Activated CD8-positive, alpha-beta T cell treated with anti-CD3 and anti-CD28 coated beads for 36 hours (primary cell): Measurements from ENCODE around the gene BIK. TPM values are rescaled to one million over a fixed set of nuclear protein-coding genes. Genes with fewer than 3 reads are reported as not detected.

Experiments
- ATAC-seq: fragments of 200-7000 bp; cut with Tn5 transposase; one replicate; pipeline ENCODE4 v1.10.0; 2021; ENCODE audit warnings: mild to moderate bottlenecking, moderate library complexity
- CTCF ChIA-PET: fragments of 350-600 bp; sonication (Branson Sonifier 250); formaldehyde crosslinking; loops from one replicate; lab custom pipeline; 2021; ENCODE audit warnings: antibody characterized with exemption; lab: Charles Lee
- POLR2A ChIA-PET: fragments of 350-600 bp; sonication (Branson Sonifier 250); formaldehyde crosslinking; loops from one replicate; lab custom pipeline; 2021; ENCODE audit warnings: antibody characterized with exemption; lab: Charles Lee
- DNase-seq: peaks from one replicate; pipeline ENCODE4 v3.0.0-alpha.2; 2020
- H3K27ac Mint-ChIP-seq: one replicate; pipeline ENCODE4 v1.8.0; 2021; ENCODE audit warnings: mild to moderate bottlenecking, mixed read lengths
- H3K27me3 Mint-ChIP-seq: one replicate; pipeline ENCODE4 v1.8.0; 2021; ENCODE audit warnings: mixed read lengths
- H3K36me3 Mint-ChIP-seq: one replicate; pipeline ENCODE4 v1.8.0; 2021; ENCODE audit warnings: low read depth, mixed read lengths
- H3K4me1 Mint-ChIP-seq: one replicate; pipeline ENCODE4 v1.8.0; 2021; ENCODE audit warnings: low read depth, mixed read lengths
- H3K4me3 Mint-ChIP-seq: one replicate; pipeline ENCODE4 v1.8.0; 2021; ENCODE audit warnings: mild to moderate bottlenecking, moderate library complexity, mixed read lengths
- H3K9me3 Mint-ChIP-seq: one replicate; pipeline ENCODE4 v1.8.0; 2021; ENCODE audit warnings: mixed read lengths
- intact Hi-C: fragments of 100-400 bp; cut with micrococcal nuclease; formaldehyde crosslinking; loops from one replicate; pipeline ENCODE4 v1.10.0; 2022
- total RNA-seq, 2 experiments: library from RNA; stranded (reverse); gene quantifications; one replicate each; pipeline ENCODE4 v1.2.3, GENCODE V29; 2021
- TF ChIP-seq, protein P1 (sequence below): fragments of 200-600 bp; IDR thresholded peaks from one replicate; pipeline ENCODE4 v1.8.0; 2022; ENCODE audit warnings: antibody characterized with exemption, mild to moderate bottlenecking

Gene BIK
- total RNA-seq, 2 experiments from 2014 or later = 2.5 to 3.3 TPM

GRCh38 chr22:43148581-43148980 lies 38.0 kb downstream of the BIK start:
- Mint-ChIP-seq H3K27me3 (no peaks in the 10 kb centered on the region), H3K4me3 (no peak overlapping the region), H3K4me1 (peaks cover 20% of the 10 kb centered on the region), H3K27ac (no peak overlapping the region), H3K9me3 (no peaks in the 10 kb centered on the region), H3K36me3 (no peaks in the 10 kb centered on the region)
- ChIA-PET POLR2A (no interaction called here), CTCF (no interaction called here)
- intact Hi-C loops = no loop called here
- TF ChIP-seq, protein P1, sequence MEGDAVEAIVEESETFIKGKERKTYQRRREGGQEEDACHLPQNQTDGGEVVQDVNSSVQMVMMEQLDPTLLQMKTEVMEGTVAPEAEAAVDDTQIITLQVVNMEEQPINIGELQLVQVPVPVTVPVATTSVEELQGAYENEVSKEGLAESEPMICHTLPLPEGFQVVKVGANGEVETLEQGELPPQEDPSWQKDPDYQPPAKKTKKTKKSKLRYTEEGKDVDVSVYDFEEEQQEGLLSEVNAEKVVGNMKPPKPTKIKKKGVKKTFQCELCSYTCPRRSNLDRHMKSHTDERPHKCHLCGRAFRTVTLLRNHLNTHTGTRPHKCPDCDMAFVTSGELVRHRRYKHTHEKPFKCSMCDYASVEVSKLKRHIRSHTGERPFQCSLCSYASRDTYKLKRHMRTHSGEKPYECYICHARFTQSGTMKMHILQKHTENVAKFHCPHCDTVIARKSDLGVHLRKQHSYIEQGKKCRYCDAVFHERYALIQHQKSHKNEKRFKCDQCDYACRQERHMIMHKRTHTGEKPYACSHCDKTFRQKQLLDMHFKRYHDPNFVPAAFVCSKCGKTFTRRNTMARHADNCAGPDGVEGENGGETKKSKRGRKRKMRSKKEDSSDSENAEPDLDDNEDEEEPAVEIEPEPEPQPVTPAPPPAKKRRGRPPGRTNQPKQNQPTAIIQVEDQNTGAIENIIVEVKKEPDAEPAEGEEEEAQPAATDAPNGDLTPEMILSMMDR = no peak
- ATAC-seq = no peak
- peak; percentile 27 for DNase-seq

- intact Hi-C loops = no loop called here
- H3K36me3 Mint-ChIP-seq = no peaks in the 10 kb centered on the region
- no peaks in the 10 kb centered on the region for H3K9me3 Mint-ChIP-seq
- ChIA-PET POLR2A (interaction anchor here (0.8 kb wide), 1 partner anchor 35 kb away, joined by 3 read pairs; no protein-coding TSS in a partner anchor), CTCF (no interaction called here)
- no peaks in the 10 kb centered on the region for H3K27me3 Mint-ChIP-seq
- H3K27ac Mint-ChIP-seq = peak overlapping the region; percentile 86
- TF ChIP-seq, protein P1 = no peak
- no peak for ATAC-seq
- H3K4me3 Mint-ChIP-seq = peak overlapping the region; percentile 90
- DNase-seq = no peak
- peaks cover 29% of the 10 kb centered on the region for H3K4me1 Mint-ChIP-seq
Observed at GRCh38 chr22:43150731-43151206, 40.2 kb downstream of the BIK start.

GRCh38 chr22:43151251-43152002 lies 40.9 kb downstream of the BIK start, which contains the start of gene TSPO:
TSS of gene TSPO (plus strand) at chr22:43151559. CDS start at chr22:43159239, 7,680 bp downstream.
- Mint-ChIP-seq H3K4me3 (peak within 1 kb of the TSS; percentile 90), H3K36me3 (no peaks in the 10 kb centered on the region), H3K27me3 (no peaks in the 10 kb centered on the region), H3K27ac (peak within 1 kb of the TSS; percentile 86), H3K9me3 (no peaks in the 10 kb centered on the region), H3K4me1 (peaks cover 33% of the 10 kb centered on the region)
- peak; percentile 68 for ATAC-seq
- intact Hi-C loops = no loop called here
- peak; percentile 53 for DNase-seq
- TF ChIP-seq, protein P1 = no peak
- CTCF ChIA-PET = no interaction called here
- POLR2A ChIA-PET = interaction anchor here (0.8 to 1.3 kb wide), 3 partner anchors 12 to 35 kb away, joined by 3 to 4 read pairs (median 3); no protein-coding TSS in a partner anchor

- intact Hi-C loops = no loop called here
Observed at GRCh38 chr22:43152003-43152356, 41.4 kb downstream of the BIK start.

More at GRCh38 chr22:43152003-43152356, 41.4 kb downstream of the BIK start:
- peaks cover 33% of the 10 kb centered on the region for H3K4me1 Mint-ChIP-seq
- H3K4me3 Mint-ChIP-seq = peak overlapping the region; percentile 90
- DNase-seq = peak; percentile 24
- H3K36me3 Mint-ChIP-seq = no peaks in the 10 kb centered on the region
- TF ChIP-seq, protein P1 = no peak
- peak; percentile 41 for ATAC-seq
- no peaks in the 10 kb centered on the region for H3K9me3 Mint-ChIP-seq
- H3K27me3 Mint-ChIP-seq = no peaks in the 10 kb centered on the region
- ChIA-PET POLR2A (interaction anchor here (1.0 to 1.3 kb wide), 2 partner anchors 11 to 28 kb away, joined by 3 to 4 read pairs; no protein-coding TSS in a partner anchor), CTCF (no interaction called here)
- peak overlapping the region; percentile 52 for H3K27ac Mint-ChIP-seq
